ENCODE results near the gene KIF26B. TPM values are rescaled to one million over a fixed set of nuclear protein-coding genes. Genes with fewer than 3 reads are reported as not detected.

Gene KIF26B
- total and polyA plus RNA-seq, 5 donors, result 0.11 to 0.41 (median 0.29) TPM

GRCh38 chr1:245591346-245592188 is 436.8 kb downstream of the KIF26B start:
- no peak for ATAC-seq
- H3K4me3 ChIP-seq (ENCODE audit: low read length), result no peak overlapping the region
- 77% methylated on average over 25 of the region's 25 CpGs for WGBS
- H3K27ac ChIP-seq (ENCODE audit: low read length), result no peak overlapping the region
- no peaks in the 10 kb centered on the region for H3K4me1 ChIP-seq (ENCODE audit: control insufficient read depth, insufficient read depth, low read length)
- DNase-seq, result no peak
- H3K9me3 ChIP-seq (ENCODE audit: control insufficient read depth, low read length), result no peaks in the 10 kb centered on the region
- intact Hi-C loops (cut with DNase I), result no loop called here
- no peaks in the 10 kb centered on the region for H3K27me3 ChIP-seq (ENCODE audit: control insufficient read depth, insufficient read depth)

GRCh38 chr1:245592189-245592460 is 437.3 kb downstream of the KIF26B start:
- ATAC-seq (no peak), DNase-seq (no peak)
- no peaks in the 10 kb centered on the region for H3K27me3 ChIP-seq (ENCODE audit: control insufficient read depth, insufficient read depth)
- H3K4me3 ChIP-seq (ENCODE audit: low read length), result no peak overlapping the region
- no peaks in the 10 kb centered on the region for H3K9me3 ChIP-seq (ENCODE audit: control insufficient read depth, low read length)
- WGBS, result 73% methylated on average over 9 of the region's 9 CpGs
- H3K4me1 ChIP-seq (ENCODE audit: control insufficient read depth, insufficient read depth, low read length), result no peaks in the 10 kb centered on the region
- H3K27ac ChIP-seq (ENCODE audit: low read length), result no peak overlapping the region
- intact Hi-C loops (cut with DNase I), result no loop called here

GRCh38 chr1:245598524-245599305 is 443.9 kb downstream of the KIF26B start:
- intact Hi-C loops (cut with DNase I), result no loop called here
- H3K27me3 ChIP-seq (ENCODE audit: control insufficient read depth, insufficient read depth), result no peaks in the 10 kb centered on the region
- no peak overlapping the region for H3K4me3 ChIP-seq (ENCODE audit: low read length)
- peak; percentile 51 to 79 (median 76) for DNase-seq
- H3K27ac ChIP-seq (ENCODE audit: low read length), result peak overlapping the region; percentile 12
- 38% methylated on average over 18 of the region's 18 CpGs for WGBS
- no peaks in the 10 kb centered on the region for H3K9me3 ChIP-seq (ENCODE audit: control insufficient read depth, low read length)
- H3K4me1 ChIP-seq (ENCODE audit: control insufficient read depth, insufficient read depth, low read length), result no peaks in the 10 kb centered on the region
- ATAC-seq, result peak; percentile 86 to 87

GRCh38 chr1:245599371-245600174 is 444.8 kb downstream of the KIF26B start:
- H3K4me1 ChIP-seq (ENCODE audit: control insufficient read depth, insufficient read depth, low read length), result no peaks in the 10 kb centered on the region
- ATAC-seq (peak; percentile 86 to 91), DNase-seq (peak; percentile 56 to 71 (median 66))
- no peak overlapping the region for H3K27ac ChIP-seq (ENCODE audit: low read length)
- no peaks in the 10 kb centered on the region for H3K9me3 ChIP-seq (ENCODE audit: control insufficient read depth, low read length)
- no peak overlapping the region for H3K4me3 ChIP-seq (ENCODE audit: low read length)
- H3K27me3 ChIP-seq (ENCODE audit: control insufficient read depth, insufficient read depth), result no peaks in the 10 kb centered on the region
- intact Hi-C loops (cut with DNase I), result no loop called here
- 44% methylated on average over 16 of the region's 16 CpGs for WGBS

- 91% methylated on average over 4 of the region's 4 CpGs for WGBS
- ATAC-seq (no peak), DNase-seq (no peak)
- intact Hi-C loops (cut with DNase I), result no loop called here
- Histone ChIP-seq H3K27me3 (ENCODE audit: control insufficient read depth, insufficient read depth) (no peaks in the 10 kb centered on the region), H3K4me1 (ENCODE audit: control insufficient read depth, insufficient read depth, low read length) (no peaks in the 10 kb centered on the region), H3K27ac (ENCODE audit: low read length) (no peak overlapping the region), H3K9me3 (ENCODE audit: control insufficient read depth, low read length) (no peaks in the 10 kb centered on the region), H3K4me3 (ENCODE audit: low read length) (no peak overlapping the region)
Observed at GRCh38 chr1:245600658-245601057, 445.9 kb downstream of the KIF26B start.

GRCh38 chr1:245603311-245603865 is 448.6 kb downstream of the KIF26B start:
- Histone ChIP-seq H3K27me3 (ENCODE audit: control insufficient read depth, insufficient read depth) (no peaks in the 10 kb centered on the region), H3K9me3 (ENCODE audit: control insufficient read depth, low read length) (no peaks in the 10 kb centered on the region), H3K27ac (ENCODE audit: low read length) (no peak overlapping the region), H3K4me1 (ENCODE audit: control insufficient read depth, insufficient read depth, low read length) (no peaks in the 10 kb centered on the region), H3K4me3 (ENCODE audit: low read length) (no peak overlapping the region)
- no peak for ATAC-seq
- WGBS, result 88% methylated on average over 6 of the region's 6 CpGs
- no peak for DNase-seq
- intact Hi-C loops (cut with DNase I), result no loop called here

- DNase-seq (no peak), ATAC-seq (peak in 1 of 2 donors; percentile 30)
- no peak overlapping the region for H3K27ac ChIP-seq (ENCODE audit: low read length)
- no peaks in the 10 kb centered on the region for H3K4me1 ChIP-seq (ENCODE audit: control insufficient read depth, insufficient read depth, low read length)
- intact Hi-C loops (cut with DNase I), result no loop called here
- no peaks in the 10 kb centered on the region for H3K27me3 ChIP-seq (ENCODE audit: control insufficient read depth, insufficient read depth)
- H3K4me3 ChIP-seq (ENCODE audit: low read length), result no peak overlapping the region
- no peaks in the 10 kb centered on the region for H3K9me3 ChIP-seq (ENCODE audit: control insufficient read depth, low read length)
- 50% methylated on average over 9 of the region's 9 CpGs for WGBS
Observed at GRCh38 chr1:245604979-245605378, 450.2 kb downstream of the KIF26B start.

GRCh38 chr1:245605480-245606156 is 450.8 kb downstream of the KIF26B start:
- ATAC-seq (peak; percentile 46 to 48), DNase-seq (peak in 2 of 3 donors; percentile 27 to 61)
- Histone ChIP-seq H3K4me1 (ENCODE audit: control insufficient read depth, insufficient read depth, low read length) (no peaks in the 10 kb centered on the region), H3K4me3 (ENCODE audit: low read length) (no peak overlapping the region), H3K9me3 (ENCODE audit: control insufficient read depth, low read length) (no peaks in the 10 kb centered on the region), H3K27me3 (ENCODE audit: control insufficient read depth, insufficient read depth) (no peaks in the 10 kb centered on the region), H3K27ac (ENCODE audit: low read length) (no peak overlapping the region)
- WGBS, result 48% methylated on average over 14 of the region's 14 CpGs
- intact Hi-C loops (cut with DNase I), result no loop called here

GRCh38 chr1:245606157-245606725 is 451.5 kb downstream of the KIF26B start:
- Histone ChIP-seq H3K27me3 (ENCODE audit: control insufficient read depth, insufficient read depth) (no peaks in the 10 kb centered on the region), H3K4me3 (ENCODE audit: low read length) (no peak overlapping the region), H3K9me3 (ENCODE audit: control insufficient read depth, low read length) (no peaks in the 10 kb centered on the region), H3K27ac (ENCODE audit: low read length) (no peak overlapping the region), H3K4me1 (ENCODE audit: control insufficient read depth, insufficient read depth, low read length) (no peaks in the 10 kb centered on the region)
- DNase-seq (no peak), ATAC-seq (no peak)
- intact Hi-C loops (cut with DNase I), result no loop called here
- WGBS, result 84% methylated on average over 16 of the region's 16 CpGs

GRCh38 chr1:245608271-245608670 is 453.5 kb downstream of the KIF26B start:
- DNase-seq, result no peak
- Histone ChIP-seq H3K27me3 (ENCODE audit: control insufficient read depth, insufficient read depth) (no peaks in the 10 kb centered on the region), H3K4me3 (ENCODE audit: low read length) (no peak overlapping the region), H3K9me3 (ENCODE audit: control insufficient read depth, low read length) (no peaks in the 10 kb centered on the region), H3K4me1 (ENCODE audit: control insufficient read depth, insufficient read depth, low read length) (no peaks in the 10 kb centered on the region), H3K27ac (ENCODE audit: low read length) (no peak overlapping the region)
- WGBS, result 62% methylated on average over 2 of the region's 2 CpGs
- ATAC-seq, result no peak
- intact Hi-C loops (cut with DNase I), result no loop called here
